Measurements from ENCODE around the gene SLIT3. TPM values are rescaled to one million over a fixed set of nuclear protein-coding genes. Genes with fewer than 3 reads are reported as not detected.

Gene SLIT3
- total RNA-seq, 1 donor from 2014 or later = 0.75 TPM

GRCh38 chr5:168946363-168946762, 354.6 kb downstream of the SLIT3 start:
- Mint-ChIP-seq H3K27ac (no peak overlapping the region), H3K9me3 (no peaks in the 10 kb centered on the region), H3K36me3 (ENCODE audit: low read depth) (no peaks in the 10 kb centered on the region), H3K4me3 (no peak overlapping the region), H3K27me3 (no peaks in the 10 kb centered on the region), H3K4me1 (peaks cover 5% of the 10 kb centered on the region)
- intact Hi-C loops (cut with micrococcal nuclease) = loop anchor here (5.0 kb wide), 1 partner anchor 264 kb away; no protein-coding TSS in a partner anchor
- no peak for DNase-seq

- Mint-ChIP-seq H3K9me3 (no peaks in the 10 kb centered on the region), H3K4me3 (no peak overlapping the region), H3K27me3 (no peaks in the 10 kb centered on the region), H3K36me3 (ENCODE audit: low read depth) (no peaks in the 10 kb centered on the region), H3K27ac (no peak overlapping the region), H3K4me1 (peaks cover 2% of the 10 kb centered on the region)
- intact Hi-C loops (cut with micrococcal nuclease) = no loop called here
- no peak for DNase-seq
These were observed 356.9 kb downstream of the SLIT3 start for GRCh38 chr5:168944004-168944403.

- intact Hi-C loops (cut with micrococcal nuclease) = no loop called here
- Mint-ChIP-seq H3K4me3 (no peak overlapping the region), H3K36me3 (ENCODE audit: low read depth) (no peaks in the 10 kb centered on the region), H3K4me1 (peaks cover 2% of the 10 kb centered on the region), H3K27me3 (no peaks in the 10 kb centered on the region), H3K9me3 (no peaks in the 10 kb centered on the region), H3K27ac (no peak overlapping the region)
- DNase-seq = no peak
These were observed 357.7 kb downstream of the SLIT3 start for GRCh38 chr5:168943091-168943884.

- peaks cover 2% of the 10 kb centered on the region for H3K27me3 Mint-ChIP-seq
- H3K4me3 Mint-ChIP-seq = no peak overlapping the region
- peaks cover under 1% of the 10 kb centered on the region for H3K4me1 Mint-ChIP-seq
- H3K9me3 Mint-ChIP-seq = no peaks in the 10 kb centered on the region
- H3K36me3 Mint-ChIP-seq (ENCODE audit: low read depth) = no peaks in the 10 kb centered on the region
- DNase-seq = no peak
- intact Hi-C loops (cut with micrococcal nuclease) = no loop called here
- H3K27ac Mint-ChIP-seq = no peak overlapping the region
These were observed 359.0 kb downstream of the SLIT3 start for GRCh38 chr5:168941901-168942300.

GRCh38 chr5:168940712-168941111, 360.2 kb downstream of the SLIT3 start:
- H3K4me3 Mint-ChIP-seq = no peak overlapping the region
- H3K27me3 Mint-ChIP-seq = peaks cover 2% of the 10 kb centered on the region
- no peaks in the 10 kb centered on the region for H3K4me1 Mint-ChIP-seq
- DNase-seq = no peak
- H3K27ac Mint-ChIP-seq = no peak overlapping the region
- no peaks in the 10 kb centered on the region for H3K36me3 Mint-ChIP-seq (ENCODE audit: low read depth)
- intact Hi-C loops (cut with micrococcal nuclease) = no loop called here
- H3K9me3 Mint-ChIP-seq = no peaks in the 10 kb centered on the region

GRCh38 chr5:168939887-168940544, 360.9 kb downstream of the SLIT3 start:
- H3K4me1 Mint-ChIP-seq = no peaks in the 10 kb centered on the region
- no peak for DNase-seq
- intact Hi-C loops (cut with micrococcal nuclease) = no loop called here
- no peaks in the 10 kb centered on the region for H3K36me3 Mint-ChIP-seq (ENCODE audit: low read depth)
- H3K27ac Mint-ChIP-seq = no peak overlapping the region
- no peaks in the 10 kb centered on the region for H3K9me3 Mint-ChIP-seq
- no peak overlapping the region for H3K4me3 Mint-ChIP-seq
- peaks cover 2% of the 10 kb centered on the region for H3K27me3 Mint-ChIP-seq

GRCh38 chr5:168939156-168939800, 361.7 kb downstream of the SLIT3 start:
- H3K4me3 Mint-ChIP-seq = no peak overlapping the region
- H3K27ac Mint-ChIP-seq = no peak overlapping the region
- no peak for DNase-seq
- H3K9me3 Mint-ChIP-seq = no peaks in the 10 kb centered on the region
- peaks cover 2% of the 10 kb centered on the region for H3K27me3 Mint-ChIP-seq
- no peaks in the 10 kb centered on the region for H3K4me1 Mint-ChIP-seq
- no peaks in the 10 kb centered on the region for H3K36me3 Mint-ChIP-seq (ENCODE audit: low read depth)
- intact Hi-C loops (cut with micrococcal nuclease) = no loop called here

GRCh38 chr5:168936511-168936910, 364.4 kb downstream of the SLIT3 start:
- Mint-ChIP-seq H3K4me3 (no peak overlapping the region), H3K36me3 (ENCODE audit: low read depth) (no peaks in the 10 kb centered on the region), H3K9me3 (no peaks in the 10 kb centered on the region), H3K4me1 (peaks cover 5% of the 10 kb centered on the region), H3K27ac (no peak overlapping the region), H3K27me3 (peaks cover 2% of the 10 kb centered on the region)
- intact Hi-C loops (cut with micrococcal nuclease) = no loop called here
- no peak for DNase-seq

- H3K4me1 Mint-ChIP-seq = peaks cover 8% of the 10 kb centered on the region
- no peak overlapping the region for H3K4me3 Mint-ChIP-seq
- DNase-seq = no peak
- intact Hi-C loops (cut with micrococcal nuclease) = no loop called here
- H3K27ac Mint-ChIP-seq = no peak overlapping the region
- H3K36me3 Mint-ChIP-seq (ENCODE audit: low read depth) = no peaks in the 10 kb centered on the region
- no peaks in the 10 kb centered on the region for H3K9me3 Mint-ChIP-seq
- peaks cover 2% of the 10 kb centered on the region for H3K27me3 Mint-ChIP-seq
These were observed 365.8 kb downstream of the SLIT3 start for GRCh38 chr5:168935183-168935582.

- intact Hi-C loops (cut with micrococcal nuclease) = no loop called here
- H3K27ac Mint-ChIP-seq = no peak overlapping the region
These were observed 366.8 kb downstream of the SLIT3 start for GRCh38 chr5:168934169-168934568.

GRCh38 chr5:168932400-168933189, 368.3 kb downstream of the SLIT3 start:
- no peak for DNase-seq
- no peak overlapping the region for H3K4me3 Mint-ChIP-seq
- intact Hi-C loops (cut with micrococcal nuclease) = no loop called here
- no peaks in the 10 kb centered on the region for H3K9me3 Mint-ChIP-seq
- peaks cover 4% of the 10 kb centered on the region for H3K27me3 Mint-ChIP-seq
- H3K27ac Mint-ChIP-seq = no peak overlapping the region
- H3K4me1 Mint-ChIP-seq = peaks cover 8% of the 10 kb centered on the region
- H3K36me3 Mint-ChIP-seq (ENCODE audit: low read depth) = no peaks in the 10 kb centered on the region

More at GRCh38 chr5:168934169-168934568, 366.8 kb downstream of the SLIT3 start:
- DNase-seq = no peak
- Mint-ChIP-seq H3K4me1 (peaks cover 8% of the 10 kb centered on the region), H3K9me3 (no peaks in the 10 kb centered on the region), H3K4me3 (no peak overlapping the region), H3K36me3 (ENCODE audit: low read depth) (no peaks in the 10 kb centered on the region), H3K27me3 (peaks cover 2% of the 10 kb centered on the region)

GRCh38 chr5:168931638-168932345, 369.1 kb downstream of the SLIT3 start:
- Mint-ChIP-seq H3K4me1 (peaks cover 8% of the 10 kb centered on the region), H3K27ac (no peak overlapping the region), H3K4me3 (no peak overlapping the region), H3K9me3 (no peaks in the 10 kb centered on the region), H3K27me3 (peaks cover 2% of the 10 kb centered on the region), H3K36me3 (ENCODE audit: low read depth) (no peaks in the 10 kb centered on the region)
- intact Hi-C loops (cut with micrococcal nuclease) = loop anchor here (2.0 kb wide), 1 partner anchor 183 kb away; no protein-coding TSS in a partner anchor
- DNase-seq = no peak

GRCh38 chr5:168929656-168930055, 371.3 kb downstream of the SLIT3 start:
- Mint-ChIP-seq H3K36me3 (ENCODE audit: low read depth) (no peaks in the 10 kb centered on the region), H3K27me3 (peaks cover 2% of the 10 kb centered on the region), H3K4me3 (no peak overlapping the region), H3K27ac (no peak overlapping the region), H3K4me1 (peaks cover 8% of the 10 kb centered on the region), H3K9me3 (no peaks in the 10 kb centered on the region)
- no peak for DNase-seq
- intact Hi-C loops (cut with micrococcal nuclease) = loop anchor here (2.0 kb wide), 1 partner anchor 181 kb away; no protein-coding TSS in a partner anchor

All from activated CD4-positive, alpha-beta T cell treated with anti-CD3 and anti-CD28 coated beads, Interleukin-2, amount 10 ng/mL, durations not matched to agents 24 days and 14 days (primary cell).